Activated T-helper 1 cell treated with anti-CD3 and anti-CD28 coated beads, Interleukin-12 subunit alpha, Interleukin-12 subunit beta, Interleukin-2, Interleukin-4 antibody, amounts not matched to agents 30 ng/mL and 10 ng/mL and 1 ng/mL, durations not matched to agents 14 hours and 24 hours and 36 hours (primary cell): ENCODE results near the gene OR5H2. TPM values are rescaled to one million over a fixed set of nuclear protein-coding genes. Genes with fewer than 3 reads are reported as not detected.
"Not testable (repeated sequence)": the region's sequence is repeated elsewhere in the genome, so short reads cannot be mapped to it uniquely, and the experiment has no call there.

Source experiments
- DNase-seq: peaks from one replicate; pipeline ENCODE4 v3.0.0; 2021; ENCODE audit warnings: low spot score
- H3K27ac Mint-ChIP-seq: one replicate; pipeline ENCODE4 v1.8.0; 2021; ENCODE audit warnings: mild to moderate bottlenecking, mixed read lengths
- H3K27me3 Mint-ChIP-seq: one replicate; pipeline ENCODE4 v1.8.0; 2022; ENCODE audit warnings: mild to moderate bottlenecking, moderate library complexity, mixed read lengths; ENCODE audit not compliant: insufficient read depth
- H3K36me3 Mint-ChIP-seq: one replicate; pipeline ENCODE4 v1.8.0; 2021; ENCODE audit warnings: low read depth, mixed read lengths
- H3K4me1 Mint-ChIP-seq: one replicate; pipeline ENCODE4 v1.8.0; 2021; ENCODE audit warnings: low read depth, mixed read lengths
- H3K4me3 Mint-ChIP-seq: one replicate; pipeline ENCODE4 v1.8.0; 2021; ENCODE audit warnings: mild to moderate bottlenecking, moderate library complexity, mixed read lengths
- H3K9me3 Mint-ChIP-seq: one replicate; pipeline ENCODE4 v1.8.0; 2021; ENCODE audit warnings: mixed read lengths
- intact Hi-C: fragments of 100-400 bp; cut with micrococcal nuclease; formaldehyde crosslinking; loops from one replicate; pipeline ENCODE4 v1.15.1; 2024
- total RNA-seq: library from RNA; stranded (reverse); gene quantifications from 2 replicates; pipeline ENCODE4 v1.2.3, GENCODE V29; 2022

The OR5H2 gene
- total RNA-seq = not detected in 2 replicates

GRCh38 chr3:98282205-98282604, at the start of gene OR5H2:
OR5H2 (plus strand) TSS chr3:98282505; CDS start chr3:98282903, 398 bp downstream.
- no peaks in the 10 kb centered on the region for H3K36me3 Mint-ChIP-seq
- H3K4me3 Mint-ChIP-seq = no peak within 1 kb of the TSS
- no peak within 1 kb of the TSS for H3K27ac Mint-ChIP-seq

GRCh38 chr3:98233468-98233867, 48.8 kb upstream of the OR5H2 start:
- Mint-ChIP-seq H3K4me3 (no peak overlapping the region), H3K27me3 (peaks cover 4% of the 10 kb centered on the region), H3K9me3 (no peaks in the 10 kb centered on the region), H3K27ac (no peak overlapping the region), H3K36me3 (no peaks in the 10 kb centered on the region), H3K4me1 (no peaks in the 10 kb centered on the region)
- intact Hi-C loops = no loop called here
- no peak for DNase-seq

More at GRCh38 chr3:98282205-98282604, at the start of gene OR5H2:
- no peak for DNase-seq
- intact Hi-C loops = no loop called here
- no peaks in the 10 kb centered on the region for H3K9me3 Mint-ChIP-seq
- peaks cover 8% of the 10 kb centered on the region for H3K27me3 Mint-ChIP-seq
- peaks cover 8% of the 10 kb centered on the region for H3K4me1 Mint-ChIP-seq

- peaks cover 3% of the 10 kb centered on the region for H3K27me3 Mint-ChIP-seq
- intact Hi-C loops = no loop called here
- no peaks in the 10 kb centered on the region for H3K4me1 Mint-ChIP-seq
- H3K4me3 Mint-ChIP-seq = no peak overlapping the region
- H3K36me3 Mint-ChIP-seq = no peaks in the 10 kb centered on the region
- no peak for DNase-seq
- no peak overlapping the region for H3K27ac Mint-ChIP-seq
- H3K9me3 Mint-ChIP-seq = no peaks in the 10 kb centered on the region
Measured at GRCh38 chr3:98240131-98240530, 42.2 kb upstream of the OR5H2 start.

GRCh38 chr3:98242155-98242554, 40.1 kb upstream of the OR5H2 start:
- Mint-ChIP-seq H3K27me3 (peaks cover 3% of the 10 kb centered on the region), H3K27ac (no peak overlapping the region), H3K36me3 (no peaks in the 10 kb centered on the region), H3K9me3 (no peaks in the 10 kb centered on the region), H3K4me1 (no peaks in the 10 kb centered on the region), H3K4me3 (no peak overlapping the region)
- DNase-seq = no peak
- intact Hi-C loops = no loop called here

- no peak for DNase-seq
- no peaks in the 10 kb centered on the region for H3K9me3 Mint-ChIP-seq
- H3K27me3 Mint-ChIP-seq = peaks cover 3% of the 10 kb centered on the region
- intact Hi-C loops = no loop called here
- H3K4me3 Mint-ChIP-seq = no peak overlapping the region
- no peaks in the 10 kb centered on the region for H3K4me1 Mint-ChIP-seq
- H3K36me3 Mint-ChIP-seq = no peaks in the 10 kb centered on the region
- H3K27ac Mint-ChIP-seq = no peak overlapping the region
Measured at GRCh38 chr3:98243843-98244242, 38.5 kb upstream of the OR5H2 start.

GRCh38 chr3:98246142-98246541, 36.2 kb upstream of the OR5H2 start:
- peaks cover 2% of the 10 kb centered on the region for H3K27me3 Mint-ChIP-seq
- DNase-seq = no peak
- no peaks in the 10 kb centered on the region for H3K36me3 Mint-ChIP-seq
- intact Hi-C loops = no loop called here
- H3K4me3 Mint-ChIP-seq = no peak overlapping the region
- H3K27ac Mint-ChIP-seq = no peak overlapping the region
- H3K9me3 Mint-ChIP-seq = no peaks in the 10 kb centered on the region
- H3K4me1 Mint-ChIP-seq = no peaks in the 10 kb centered on the region

- H3K4me1 Mint-ChIP-seq, H3K9me3 Mint-ChIP-seq, H3K36me3 Mint-ChIP-seq, H3K27ac Mint-ChIP-seq, intact Hi-C loops, DNase-seq, H3K27me3 Mint-ChIP-seq, H3K4me3 Mint-ChIP-seq: not testable (repeated sequence)
Measured at GRCh38 chr3:98256026-98256425, 26.3 kb upstream of the OR5H2 start.

- H3K4me3 Mint-ChIP-seq = no peak overlapping the region
- no peaks in the 10 kb centered on the region for H3K36me3 Mint-ChIP-seq
- no peak overlapping the region for H3K27ac Mint-ChIP-seq
- no peaks in the 10 kb centered on the region for H3K4me1 Mint-ChIP-seq
- H3K27me3 Mint-ChIP-seq = peaks cover 12% of the 10 kb centered on the region
- no peak for DNase-seq
- no peaks in the 10 kb centered on the region for H3K9me3 Mint-ChIP-seq
- intact Hi-C loops = no loop called here
Measured at GRCh38 chr3:98259707-98260106, 22.6 kb upstream of the OR5H2 start.

GRCh38 chr3:98262046-98262445, 20.3 kb upstream of the OR5H2 start:
- no peak for DNase-seq
- intact Hi-C loops = no loop called here
- Mint-ChIP-seq H3K27ac (no peak overlapping the region), H3K27me3 (peaks cover 11% of the 10 kb centered on the region), H3K9me3 (no peaks in the 10 kb centered on the region), H3K36me3 (no peaks in the 10 kb centered on the region), H3K4me1 (no peaks in the 10 kb centered on the region), H3K4me3 (no peak overlapping the region)

- intact Hi-C loops = no loop called here
- H3K4me1 Mint-ChIP-seq = no peaks in the 10 kb centered on the region
- no peak within 1 kb of the TSS for H3K27ac Mint-ChIP-seq
- no peak for DNase-seq
- H3K27me3 Mint-ChIP-seq = peaks cover 9% of the 10 kb centered on the region
- no peaks in the 10 kb centered on the region for H3K9me3 Mint-ChIP-seq
- no peak within 1 kb of the TSS for H3K4me3 Mint-ChIP-seq
- H3K36me3 Mint-ChIP-seq = no peaks in the 10 kb centered on the region
Measured at GRCh38 chr3:98263944-98264343, 18.4 kb upstream of the OR5H2 start, which contains the start of gene OR5H6. OR5H6 (plus strand) TSS chr3:98264244; CDS start chr3:98264333, 89 bp downstream.

GRCh38 chr3:98269846-98270245, 12.5 kb upstream of the OR5H2 start:
- Mint-ChIP-seq H3K27me3 (peaks cover 4% of the 10 kb centered on the region), H3K4me1 (no peaks in the 10 kb centered on the region), H3K36me3 (no peaks in the 10 kb centered on the region), H3K9me3 (peaks cover 10% of the 10 kb centered on the region), H3K4me3 (no peak overlapping the region), H3K27ac (no peak overlapping the region)
- no peak for DNase-seq
- intact Hi-C loops = no loop called here

GRCh38 chr3:98272126-98272525, 10.2 kb upstream of the OR5H2 start:
- Mint-ChIP-seq H3K27ac (no peak overlapping the region), H3K4me1 (no peaks in the 10 kb centered on the region), H3K9me3 (peaks cover 10% of the 10 kb centered on the region), H3K27me3 (peaks cover 4% of the 10 kb centered on the region), H3K36me3 (no peaks in the 10 kb centered on the region), H3K4me3 (no peak overlapping the region)
- no peak for DNase-seq
- intact Hi-C loops = no loop called here

- Mint-ChIP-seq H3K4me1 (peaks cover 8% of the 10 kb centered on the region), H3K36me3 (no peaks in the 10 kb centered on the region), H3K27me3 (peaks cover 6% of the 10 kb centered on the region), H3K27ac (no peak overlapping the region), H3K4me3 (no peak overlapping the region), H3K9me3 (peaks cover 10% of the 10 kb centered on the region)
- no peak for DNase-seq
- intact Hi-C loops = no loop called here
Measured at GRCh38 chr3:98274914-98275313, 7.4 kb upstream of the OR5H2 start.

- Mint-ChIP-seq H3K4me1 (no peaks in the 10 kb centered on the region), H3K9me3 (no peaks in the 10 kb centered on the region), H3K36me3 (no peaks in the 10 kb centered on the region), H3K27ac (no peak overlapping the region), H3K27me3 (no peaks in the 10 kb centered on the region), H3K4me3 (no peak overlapping the region)
- intact Hi-C loops = no loop called here
- DNase-seq = no peak
Measured at GRCh38 chr3:98290916-98291315, 8.6 kb downstream of the OR5H2 start.
